ENCODE results near the gene SDK2.

DNA sequence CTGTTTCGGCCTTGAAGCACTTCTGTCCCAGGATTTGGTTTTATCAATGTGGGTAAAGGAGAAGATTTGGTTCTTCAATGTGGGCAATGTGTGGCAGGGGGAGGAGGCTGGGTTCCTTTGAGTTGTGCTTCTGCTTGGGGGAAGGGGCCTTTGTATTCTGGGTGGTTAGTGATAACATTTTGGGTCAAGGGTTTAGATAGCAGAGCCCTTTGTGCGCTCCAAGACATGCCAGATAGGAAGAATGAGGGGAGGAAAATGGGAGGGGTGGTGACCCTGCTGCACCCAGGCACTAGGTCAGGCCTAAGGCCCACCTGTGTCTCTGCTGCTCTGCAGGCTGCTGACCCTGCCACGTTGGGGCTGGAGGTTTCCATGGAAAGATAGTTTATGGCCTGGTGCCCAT, 292.5 kb downstream of the SDK2 start:
- TF ChIP-seq CTCF (conservative IDR thresholded peaks at IDR 0.05; ENCODE audit: low read depth, low read length): no peak
- no peak for TF ChIP-seq EZH2 (IDR thresholded peaks at IDR 0.05; ENCODE audit: borderline replicate concordance, low read depth, low read length, poor library complexity, severe bottlenecking)
